ENCODE data around the gene HSPD1. TPM values are rescaled to one million over a fixed set of nuclear protein-coding genes. Genes with fewer than 3 reads are reported as not detected.
A peak's percentile ranks its signal among the peaks of the same experiment; 100 is the strongest.
"Not testable (repeated sequence)": the region's sequence is repeated elsewhere in the genome, so short reads cannot be mapped to it uniquely, and the experiment has no call there.

Gene HSPD1
- total RNA-seq, 2 donors from 2014 or later: 48.9 to 121 TPM

GRCh38 chr2:197452754-197453122, 46.9 kb downstream of the HSPD1 start:
- Histone ChIP-seq H3K36me3 (no peaks in the 10 kb centered on the region), H3K4me1 (ENCODE audit: control insufficient read depth in 1 of 2, low read depth in 2 of 2) (peaks cover 12 to 21% of the 10 kb centered on the region in 2 donors), H3K27me3 (replicated peaks; ENCODE audit: insufficient read depth) (no peaks in the 10 kb centered on the region), H3K4me3 (peak overlapping the region; percentile 83), H3K27ac (peak overlapping the region; percentile 92 to 99), H3K9me3 (no peaks in the 10 kb centered on the region)
- no peak for DNase-seq (ENCODE audit: low spot score)
- ATAC-seq (ENCODE audit: insufficient number of reproducible peaks, low FRiP score, low read depth): no peak
- TF ChIP-seq CTCF (IDR thresholded peaks at IDR 0.05): no peak

GRCh38 chr2:197450935-197451358, 48.7 kb downstream of the HSPD1 start:
- not testable (repeated sequence) for H3K36me3 ChIP-seq; ATAC-seq (ENCODE audit: insufficient number of reproducible peaks, low FRiP score, low read depth); H3K27me3 ChIP-seq (replicated peaks; ENCODE audit: insufficient read depth); DNase-seq (ENCODE audit: low spot score); H3K4me3 ChIP-seq; H3K27ac ChIP-seq; H3K9me3 ChIP-seq
- peaks cover 12 to 21% of the 10 kb centered on the region in 2 donors for H3K4me1 ChIP-seq (ENCODE audit: control insufficient read depth in 1 of 2, low read depth in 2 of 2)

DNA sequence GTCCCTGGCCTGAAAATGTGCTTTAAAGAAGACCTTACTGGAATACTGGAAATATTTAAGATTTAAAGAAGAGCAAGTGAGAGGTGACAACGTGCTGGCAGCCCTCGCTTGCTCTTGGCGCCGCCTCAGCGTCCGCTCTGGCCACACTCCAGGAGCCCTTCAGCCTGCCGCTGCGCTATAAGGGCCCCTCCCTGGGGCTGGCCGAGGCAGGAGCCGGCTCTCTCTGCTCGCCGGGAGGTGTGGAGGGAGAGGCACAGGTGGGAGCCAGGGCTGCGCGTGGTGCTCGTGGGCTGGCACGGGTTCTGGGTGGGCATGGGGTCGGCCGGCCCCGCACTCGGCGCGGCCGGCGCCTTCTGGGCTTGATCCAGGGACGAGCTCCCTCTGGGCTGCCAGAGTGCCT, 49.2 kb downstream of the HSPD1 start:
- no peaks in the 10 kb centered on the region for H3K36me3 ChIP-seq
- H3K27me3 ChIP-seq (replicated peaks; ENCODE audit: insufficient read depth): no peaks in the 10 kb centered on the region
- H3K27ac ChIP-seq: no peak overlapping the region
- peaks cover 11 to 16% of the 10 kb centered on the region in 2 donors for H3K4me1 ChIP-seq (ENCODE audit: control insufficient read depth in 1 of 2, low read depth in 2 of 2)
- DNase-seq (ENCODE audit: low spot score) (no peak), ATAC-seq (ENCODE audit: insufficient number of reproducible peaks, low FRiP score, low read depth) (no peak)
- TF ChIP-seq CTCF (IDR thresholded peaks at IDR 0.05): no peak
- H3K4me3 ChIP-seq: no peak overlapping the region
- no peaks in the 10 kb centered on the region for H3K9me3 ChIP-seq

- no peak for TF ChIP-seq CTCF (IDR thresholded peaks at IDR 0.05)
- H3K27me3 ChIP-seq (replicated peaks; ENCODE audit: insufficient read depth): no peaks in the 10 kb centered on the region
- no peaks in the 10 kb centered on the region for H3K36me3 ChIP-seq
- ATAC-seq (ENCODE audit: insufficient number of reproducible peaks, low FRiP score, low read depth): no peak
- H3K4me3 ChIP-seq: no peak overlapping the region
- H3K27ac ChIP-seq: no peak overlapping the region
- no peaks in the 10 kb centered on the region for H3K4me1 ChIP-seq (ENCODE audit: control insufficient read depth in 1 of 2, low read depth in 2 of 2)
- DNase-seq (ENCODE audit: low spot score): no peak
- no peaks in the 10 kb centered on the region for H3K9me3 ChIP-seq
Measured at GRCh38 chr2:197446844-197447243, 52.8 kb downstream of the HSPD1 start.

GRCh38 chr2:197445746-197446145, 53.9 kb downstream of the HSPD1 start:
- no peaks in the 10 kb centered on the region for H3K36me3 ChIP-seq
- DNase-seq (ENCODE audit: low spot score) (no peak), ATAC-seq (ENCODE audit: insufficient number of reproducible peaks, low FRiP score, low read depth) (no peak)
- no peaks in the 10 kb centered on the region for H3K4me1 ChIP-seq (ENCODE audit: control insufficient read depth in 1 of 2, low read depth in 2 of 2)
- no peaks in the 10 kb centered on the region for H3K27me3 ChIP-seq (replicated peaks; ENCODE audit: insufficient read depth)
- TF ChIP-seq CTCF (IDR thresholded peaks at IDR 0.05): no peak
- H3K9me3 ChIP-seq: no peaks in the 10 kb centered on the region
- no peak overlapping the region for H3K27ac ChIP-seq
- H3K4me3 ChIP-seq: no peak overlapping the region

DNA sequence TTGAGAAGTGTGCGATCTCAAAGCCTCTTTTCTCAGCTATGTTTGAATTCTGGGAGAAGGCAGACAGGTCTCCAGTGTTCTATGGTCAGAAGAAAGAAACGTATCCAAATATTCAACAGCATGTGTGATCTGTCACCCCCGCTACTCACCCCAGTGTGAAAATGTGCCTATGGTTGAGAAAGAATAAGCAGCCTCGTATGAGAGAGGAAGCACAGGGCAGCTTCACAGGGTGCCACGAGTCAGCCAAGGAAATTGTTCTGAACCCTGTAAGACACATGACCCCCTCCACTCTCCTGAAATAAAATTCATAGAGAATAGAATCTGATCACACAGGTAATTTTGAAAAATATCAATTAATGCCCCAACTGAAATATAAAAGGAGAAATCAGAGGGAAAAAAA, 56.8 kb downstream of the HSPD1 start:
- no peaks in the 10 kb centered on the region for H3K27me3 ChIP-seq (replicated peaks; ENCODE audit: insufficient read depth)
- H3K4me3 ChIP-seq: no peak overlapping the region
- no peak for ATAC-seq (ENCODE audit: insufficient number of reproducible peaks, low FRiP score, low read depth)

More for the DNA sequence above, 56.8 kb downstream of the HSPD1 start:
- Histone ChIP-seq H3K36me3 (no peaks in the 10 kb centered on the region), H3K27ac (no peak overlapping the region), H3K4me1 (ENCODE audit: control insufficient read depth in 1 of 2, low read depth in 2 of 2) (no peaks in the 10 kb centered on the region), H3K9me3 (no peaks in the 10 kb centered on the region)
- DNase-seq (ENCODE audit: low spot score): no peak
- TF ChIP-seq CTCF (IDR thresholded peaks at IDR 0.05): no peak

Measured in thoracic aorta (tissue), 2 donors.